Transverse colon (tissue), 4 donors: Measurements from ENCODE around the gene HTRA1. TPM values are rescaled to one million over a fixed set of nuclear protein-coding genes. Genes with fewer than 3 reads are reported as not detected.
A peak's percentile ranks its signal among the peaks of the same experiment; 100 is the strongest.

Experiments used
- DNase-seq: peaks from one replicate; pipeline ENCODE4 v3.0.0-alpha.2; 2019
- H3K27ac ChIP-seq, 4 donors: fragments of 200-600 bp; sonication (generic); 2 replicates each; pipeline ENCODE4 v1.5.1; 2016 to 2018; ENCODE audit warnings: inconsistent platforms in 4 of 4
- H3K27me3 ChIP-seq: fragments of 200-600 bp; sonication (generic); 2 replicates; pipeline ENCODE4 v1.5.1; 2017; ENCODE audit warnings: inconsistent platforms
- H3K36me3 ChIP-seq, 4 donors: fragments of 200-600 bp; sonication (generic); 2 replicates each; pipeline ENCODE4 v1.5.1; 2017 to 2019; ENCODE audit warnings: inconsistent platforms in 4 of 4
- H3K4me1 ChIP-seq, 4 donors: fragments of 200-600 bp; sonication (generic); 2 replicates each; pipeline ENCODE4 v1.5.1; 2017 to 2020; ENCODE audit warnings: inconsistent platforms in 4 of 4
- H3K4me3 ChIP-seq, 4 donors: fragments of 200-600 bp; sonication (generic); 1 replicate in 1 of 4; 2 replicates in 3 of 4; pipeline versions ENCODE4 v1.5.1 to v1.6.1; 2017 to 2019; ENCODE audit warnings: inconsistent platforms in 4 of 4
- H3K9me3 ChIP-seq, 2 donors: fragments of 200-600 bp; sonication (generic); 2 replicates each; pipeline ENCODE4 v1.5.1; 2017 to 2019; ENCODE audit warnings: inconsistent platforms in 2 of 2
- CTCF ChIP-seq, 5 experiments: fragments of 200-600 bp in 3 of 5; fragments of 450-650 bp in 2 of 5; sonication (generic) in 3 of 5; IDR thresholded peaks; 1 replicate in 2 of 5; 2 replicates in 3 of 5; pipeline ENCODE4 v1.5.1; 2016 to 2017; ENCODE audit warnings: antibody characterized with exemption in 5 of 5, inconsistent platforms in 3 of 5, mild to moderate bottlenecking in 2 of 5, moderate library complexity in 1 of 5
- EP300 ChIP-seq: sonication (generic); formaldehyde crosslinking; IDR thresholded peaks from one replicate; pipeline ENCODE4 v1.6.1; 2017; ENCODE audit warnings: antibody characterized with exemption, low read depth
- POLR2A ChIP-seq: fragments of 450-650 bp; IDR thresholded peaks from one replicate; pipeline ENCODE4 v1.6.1; 2016; ENCODE audit warnings: antibody characterized with exemption, mild to moderate bottlenecking, moderate library complexity
- POLR2AphosphoS5 ChIP-seq, 3 donors: sonication (generic); formaldehyde crosslinking; IDR thresholded peaks; one replicate each; pipeline ENCODE4 v1.6.1; 2016; ENCODE audit warnings: antibody characterized with exemption in 3 of 3
- WGBS, 2 donors: methylation state at CpG; one replicate each; pipeline ENCODE4 v1.1.5; 2018; ENCODE audit warnings: low coverage in 1 of 2; 5-methylcytosine and 5-hydroxymethylcytosine counted together
- in situ Hi-C, 4 donors: fragments of 200-750 bp; cut with MboI; loops; one replicate each; pipeline versions ENCODE4 v1.15.0 to v1.15.1; 2017; ENCODE audit warnings: low sequenced_read_pairs in 3 of 4, low pct_ligation_motif_present in 1 of 4, low pct_unique_long_range_greater_than_20kb in 1 of 4
- intact Hi-C: fragments of 100-400 bp; cut with DNase I; formaldehyde crosslinking; loops from one replicate; pipeline ENCODE4 v1.15.1; 2023; ENCODE audit warnings: low total_unique reads
- total RNA-seq, 4 donors: library from RNA; depleted of rRNA; stranded (reverse); fragments of >200 nt; gene quantifications; one replicate each; pipeline ENCODE4 v1.1.0, GENCODE V29; 2016

The HTRA1 gene
- total RNA-seq, 4 donors from 2014 or later: 7.9 to 103 (median 31.2) TPM

GRCh38 chr10:122521011-122521410, 59.7 kb downstream of the HTRA1 start:
- H3K4me1 ChIP-seq: peaks cover 0 to 2% (median 1%) of the 10 kb centered on the region in 4 donors
- DNase-seq: no peak
- no peak overlapping the region for H3K27ac ChIP-seq
- WGBS, 2 donors: 63% methylated on average over 3 of the region's 3 CpGs; no CpG with 5 or more reads in 1 of the 2 donors
- intact Hi-C loops (no loop called here), in situ Hi-C loops (no loop called here)
- H3K4me3 ChIP-seq: no peak overlapping the region
- no peaks in the 10 kb centered on the region for H3K27me3 ChIP-seq
- no peaks in the 10 kb centered on the region for H3K36me3 ChIP-seq
- no peaks in the 10 kb centered on the region for H3K9me3 ChIP-seq
- no peak for TF ChIP-seq POLR2AphosphoS5 (IDR thresholded peaks at IDR 0.05)
- no peak for TF ChIP-seq EP300
- no peak for TF ChIP-seq POLR2A
- TF ChIP-seq CTCF (IDR thresholded peaks at IDR 0.05): no peak

- no peaks in the 10 kb centered on the region for H3K36me3 ChIP-seq
- no peaks in the 10 kb centered on the region for H3K9me3 ChIP-seq
- TF ChIP-seq CTCF (IDR thresholded peaks at IDR 0.05) (no peak), POLR2A (no peak), EP300 (no peak), POLR2AphosphoS5 (IDR thresholded peaks at IDR 0.05) (no peak)
- 89% methylated on average over 3 of the region's 3 CpGs; no CpG with 5 or more reads in 1 of the 2 donors for WGBS, 2 donors
- peaks cover 0 to 4% (median 1%) of the 10 kb centered on the region in 4 donors for H3K4me1 ChIP-seq
- H3K27ac ChIP-seq: no peak overlapping the region
- H3K27me3 ChIP-seq: no peaks in the 10 kb centered on the region
- intact Hi-C loops: no loop called here
- in situ Hi-C loops: loop anchor here in 1 of 4 donors (5.0 kb wide), 1 partner anchor 42 kb away; no protein-coding TSS in a partner anchor
- no peak overlapping the region for H3K4me3 ChIP-seq
- no peak for DNase-seq
These were observed 63.5 kb downstream of the HTRA1 start for GRCh38 chr10:122524811-122525210.

- peaks cover 0 to 4% (median 1%) of the 10 kb centered on the region in 4 donors for H3K4me1 ChIP-seq
- no peak overlapping the region for H3K4me3 ChIP-seq
- intact Hi-C loops (no loop called here), in situ Hi-C loops (loop anchor here in 1 of 4 donors (5.0 kb wide), 1 partner anchor 42 kb away; no protein-coding TSS in a partner anchor)
- H3K36me3 ChIP-seq: no peaks in the 10 kb centered on the region
- H3K27me3 ChIP-seq: no peaks in the 10 kb centered on the region
- no peak overlapping the region for H3K27ac ChIP-seq
- DNase-seq: peak; percentile 60
- no peaks in the 10 kb centered on the region for H3K9me3 ChIP-seq
- peak; percentile 31 to 82 (median 51) for TF ChIP-seq CTCF (IDR thresholded peaks at IDR 0.05)
- no peak for TF ChIP-seq EP300
- WGBS, 2 donors: 7 to 25% methylated on average over 2 to 6 of the region's 6 CpGs
These were observed 64.4 kb downstream of the HTRA1 start for GRCh38 chr10:122525788-122526187.

- peaks cover 0 to 4% (median 3%) of the 10 kb centered on the region in 4 donors for H3K4me1 ChIP-seq
- no peaks in the 10 kb centered on the region for H3K27me3 ChIP-seq
- 82 to 86% methylated on average over 2 to 5 of the region's 5 CpGs for WGBS, 2 donors
- DNase-seq: no peak
- H3K4me3 ChIP-seq: no peak overlapping the region
- intact Hi-C loops (no loop called here), in situ Hi-C loops (loop anchor here in 1 of 4 donors (5.0 kb wide), 1 partner anchor 40 kb away; no protein-coding TSS in a partner anchor)
- H3K27ac ChIP-seq: no peak overlapping the region
- no peaks in the 10 kb centered on the region for H3K36me3 ChIP-seq
- no peak for TF ChIP-seq CTCF (IDR thresholded peaks at IDR 0.05)
- no peaks in the 10 kb centered on the region for H3K9me3 ChIP-seq
These were observed 65.5 kb downstream of the HTRA1 start for GRCh38 chr10:122526892-122527291.
